Neuronal stem cell (in vitro differentiated cells): Measurements from ENCODE around the gene CLCN6.
A peak's percentile ranks its signal among the peaks of the same experiment; 100 is the strongest.

ENCODE experiments used
- DNase-seq: peaks from one replicate; pipeline ENCODE4 v3.0.0-alpha.2; 2013; ENCODE audit warnings: low spot score
- H2AFZ ChIP-seq: one replicate; pipeline ENCODE4 v1.6.1; 2013; ENCODE audit warnings: mild to moderate bottlenecking, low read length, inconsistent platforms
- H2AK5ac ChIP-seq: 2 replicates; pipeline ENCODE4 v1.6.1; 2013; ENCODE audit warnings: low read depth, mild to moderate bottlenecking, inconsistent platforms, low read length, moderate library complexity, mixed read lengths
- H2BK120ac ChIP-seq: 2 replicates; pipeline ENCODE4 v1.6.1; 2013; ENCODE audit warnings: low read depth, mild to moderate bottlenecking, inconsistent platforms, low read length, moderate library complexity, mixed read lengths
- H2BK12ac ChIP-seq: one replicate; pipeline ENCODE4 v1.6.1; 2013; ENCODE audit warnings: low read length, inconsistent platforms
- H2BK15ac ChIP-seq: 2 replicates; pipeline ENCODE4 v1.6.1; 2013; ENCODE audit warnings: mild to moderate bottlenecking, low read length, inconsistent platforms, mixed read lengths
- H2BK5ac ChIP-seq: one replicate; pipeline ENCODE4 v1.6.1; 2013; ENCODE audit warnings: inconsistent platforms, mild to moderate bottlenecking, low read length, moderate library complexity
- H3K14ac ChIP-seq: one replicate; pipeline ENCODE4 v1.6.1; 2013; ENCODE audit warnings: low read length, inconsistent platforms
- H3K18ac ChIP-seq: 2 replicates; pipeline ENCODE4 v1.6.1; 2013; ENCODE audit warnings: low read length, inconsistent platforms
- H3K23ac ChIP-seq: 2 replicates; pipeline ENCODE4 v1.6.1; 2013; ENCODE audit warnings: low read depth, mild to moderate bottlenecking, mixed read lengths, low read length, inconsistent platforms; ENCODE audit not compliant: poor library complexity
- H3K27ac ChIP-seq: replicated peaks from 3 replicates; pipeline ENCODE4 v1.5.1; 2013; ENCODE audit warnings: low read length, inconsistent platforms
- H3K27me3 ChIP-seq, 3 experiments: 2 replicates each; pipeline ENCODE4 v1.6.1; 2013; ENCODE audit warnings: low read length in 3 of 3, mild to moderate bottlenecking in 2 of 3, inconsistent platforms in 1 of 3, low read depth in 1 of 3, mixed read lengths in 1 of 3, moderate library complexity in 1 of 3; ENCODE audit not compliant: control insufficient read depth in 3 of 3, insufficient read depth in 3 of 3
- H3K36me3 ChIP-seq, 2 donors: replicated peaks in 1 of 2; 2 replicates each; pipeline ENCODE4 v1.6.1; 2013; ENCODE audit warnings: low read length in 2 of 2; ENCODE audit not compliant: control insufficient read depth in 2 of 2, insufficient read depth in 2 of 2
- H3K4ac ChIP-seq: 2 replicates; pipeline ENCODE4 v1.6.1; 2013; ENCODE audit warnings: inconsistent platforms, mild to moderate bottlenecking, low read length, moderate library complexity
- H3K4me1 ChIP-seq, 2 donors: 1 replicate in 1 of 2; 2 replicates in 1 of 2; pipeline ENCODE4 v1.6.1; 2013; ENCODE audit warnings: low read length in 2 of 2, low read depth in 1 of 2; ENCODE audit not compliant: control insufficient read depth in 2 of 2, insufficient read depth in 1 of 2
- H3K4me2 ChIP-seq: one replicate; pipeline ENCODE4 v1.6.1; 2013; ENCODE audit warnings: mild to moderate bottlenecking, low read length, inconsistent platforms; ENCODE audit not compliant: insufficient read depth, poor library complexity, severe bottlenecking
- H3K4me3 ChIP-seq, 2 donors: 2 replicates each; pipeline ENCODE4 v1.5.1; 2013; ENCODE audit warnings: low read length in 2 of 2, mild to moderate bottlenecking in 2 of 2, inconsistent platforms in 1 of 2, moderate library complexity in 1 of 2
- H3K79me1 ChIP-seq: one replicate; pipeline ENCODE4 v1.6.1; 2013; ENCODE audit warnings: low read depth, mild to moderate bottlenecking, inconsistent platforms, low read length, moderate library complexity
- H3K9ac ChIP-seq: one replicate; pipeline ENCODE4 v1.6.1; 2013; ENCODE audit warnings: mild to moderate bottlenecking, low read depth, low read length, inconsistent platforms; ENCODE audit not compliant: poor library complexity
- H3K9me3 ChIP-seq, 2 donors: replicated peaks in 1 of 2; 2 replicates each; pipeline versions ENCODE3 to v1.6.1; 2013; ENCODE audit warnings: low read length in 2 of 2, mild to moderate bottlenecking in 2 of 2, inconsistent platforms in 1 of 2, low read depth in 1 of 2, mixed read lengths in 1 of 2, moderate library complexity in 1 of 2; ENCODE audit not compliant: control insufficient read depth in 2 of 2, insufficient read depth in 1 of 2
- H4K8ac ChIP-seq: one replicate; pipeline ENCODE4 v1.6.1; 2013; ENCODE audit warnings: low read depth, mild to moderate bottlenecking, inconsistent platforms, low read length, moderate library complexity
- H4K91ac ChIP-seq: one replicate; pipeline ENCODE4 v1.6.1; 2013; ENCODE audit warnings: low read length, low read depth, mild to moderate bottlenecking, inconsistent platforms; ENCODE audit not compliant: poor library complexity
- WGBS, 2 donors: extraction: QIAGEN DNeasy Blood & Tissue Kit; methylation state at CpG; one replicate each; pipeline ENCODE4 v1.1.7; 2013; ENCODE audit warnings: missing lambda C conversion rate in 2 of 2, mixed read lengths in 1 of 2; ENCODE audit not compliant: insufficient read length in 2 of 2, insufficient replicate concordance in 1 of 2; ENCODE audit errors: extremely low coverage in 2 of 2; 5-methylcytosine and 5-hydroxymethylcytosine counted together

The CLCN6 gene

DNA sequence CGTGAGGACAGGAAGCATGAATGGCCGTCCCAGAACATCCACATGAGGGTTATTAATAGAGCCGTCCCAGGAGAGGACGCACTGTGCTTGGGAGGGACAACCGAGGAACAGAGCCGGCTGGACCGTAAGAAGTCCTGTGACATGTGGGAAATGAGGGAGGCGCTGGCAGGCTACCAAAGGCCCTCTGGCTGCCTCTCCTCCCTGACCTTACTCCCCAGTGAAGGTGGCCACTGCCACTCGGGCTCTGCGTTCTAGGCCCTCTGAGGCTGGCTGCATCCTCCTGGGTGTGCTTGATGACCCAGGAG lies 68.2 kb downstream of the CLCN6 start:
- Histone ChIP-seq H3K4ac (peak overlapping the region; percentile 53), H2AFZ (no peak overlapping the region), H3K4me2 (no peak overlapping the region), H3K4me1 (no peaks in the 10 kb centered on the region), H3K27me3 (peaks cover 0 to 18% (median 0%) of the 10 kb centered on the region in 3 experiments), H2BK5ac (no peak overlapping the region), H3K36me3 (no peaks in the 10 kb centered on the region), H3K27ac (no peak overlapping the region), H3K14ac (no peak overlapping the region), H3K4me3 (peak overlapping the region in 1 of 2 donors; percentile 26), H3K9me3 (no peaks in the 10 kb centered on the region), H2BK15ac (no peak overlapping the region), H2BK120ac (no peak overlapping the region), H4K91ac (no peak overlapping the region), H3K9ac (peak overlapping the region; percentile 70), H4K8ac (peak overlapping the region; percentile 43), H3K18ac (peak overlapping the region; percentile 48), H2BK12ac (no peak overlapping the region), H3K23ac (no peak overlapping the region), H2AK5ac (no peak overlapping the region), H3K79me1 (peaks cover 3% of the 10 kb centered on the region)
- DNase-seq, result no peak
- WGBS, 2 donors, result no CpG with 5 or more reads among the region's 10 CpGs

DNA sequence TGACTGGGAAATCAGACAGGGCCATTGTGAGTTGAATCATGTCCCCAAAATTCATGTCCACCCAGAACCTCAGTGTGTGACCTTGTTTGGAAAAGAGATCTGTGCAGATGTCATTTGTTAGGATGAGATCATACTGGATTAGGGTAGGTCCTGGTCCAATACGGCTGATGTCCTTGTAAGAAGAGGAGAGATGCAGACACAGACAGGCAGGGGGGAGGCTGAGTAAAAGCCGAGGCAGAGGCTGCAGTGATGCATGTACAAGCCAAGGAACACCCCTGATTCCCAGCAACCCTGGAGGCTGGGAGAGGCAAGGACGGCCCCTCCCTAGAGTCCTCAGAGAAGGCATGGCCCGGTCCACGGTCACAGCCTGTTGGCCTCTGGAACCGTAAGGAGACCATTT lies 68.6 kb downstream of the CLCN6 start:
- Histone ChIP-seq H3K4me2 (no peak overlapping the region), H4K91ac (no peak overlapping the region), H4K8ac (peak overlapping the region; percentile 23), H3K18ac (no peak overlapping the region), H2BK120ac (no peak overlapping the region), H3K36me3 (no peaks in the 10 kb centered on the region), H3K9ac (peak overlapping the region; percentile 70), H2AK5ac (no peak overlapping the region), H3K4ac (no peak overlapping the region), H3K9me3 (no peaks in the 10 kb centered on the region), H2BK15ac (no peak overlapping the region), H3K4me3 (no peak overlapping the region), H3K23ac (no peak overlapping the region), H3K14ac (peak overlapping the region; percentile 82), H2BK5ac (no peak overlapping the region), H3K4me1 (no peaks in the 10 kb centered on the region), H2BK12ac (peak overlapping the region; percentile 16), H3K79me1 (peaks cover 3% of the 10 kb centered on the region), H3K27ac (no peak overlapping the region), H2AFZ (no peak overlapping the region), H3K27me3 (peaks cover 0 to 18% (median 0%) of the 10 kb centered on the region in 3 experiments)
- WGBS, 2 donors, result no CpG with 5 or more reads among the region's 6 CpGs
- no peak for DNase-seq

DNA sequence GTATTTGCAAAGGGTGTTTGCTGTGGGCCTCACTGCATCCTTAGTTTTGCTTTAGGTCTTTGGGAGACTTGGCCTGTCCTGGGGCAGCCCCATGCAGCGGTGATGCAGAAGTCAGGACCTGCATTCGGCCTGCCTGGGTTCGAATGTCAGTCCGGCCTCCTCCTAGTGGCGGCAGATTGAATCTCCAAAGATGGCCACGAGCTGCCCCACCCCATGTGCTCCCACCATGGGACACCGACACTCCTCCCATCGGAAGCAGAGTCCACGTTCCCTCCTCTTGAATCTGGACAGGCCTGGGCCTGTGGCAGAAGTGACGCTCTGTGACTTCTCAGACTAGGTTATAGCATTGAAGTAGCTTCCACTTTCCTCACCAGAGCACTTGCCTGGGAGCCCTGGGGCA lies 69.1 kb downstream of the CLCN6 start:
- H3K18ac ChIP-seq, result no peak overlapping the region
- H3K14ac ChIP-seq, result no peak overlapping the region
- no peaks in the 10 kb centered on the region for H3K4me1 ChIP-seq
- peak overlapping the region; percentile 16 for H2BK12ac ChIP-seq
- no peak overlapping the region for H3K27ac ChIP-seq
- no CpG with 5 or more reads among the region's 10 CpGs for WGBS, 2 donors
- H2BK15ac ChIP-seq, result no peak overlapping the region
- H3K9ac ChIP-seq, result no peak overlapping the region
- H3K4me3 ChIP-seq, result no peak overlapping the region
- no peak overlapping the region for H2AFZ ChIP-seq
- H3K9me3 ChIP-seq, result no peaks in the 10 kb centered on the region
- peaks cover 3% of the 10 kb centered on the region for H3K79me1 ChIP-seq
- no peak overlapping the region for H3K23ac ChIP-seq
- no peak overlapping the region for H2AK5ac ChIP-seq
- H3K27me3 ChIP-seq, result peaks cover 0 to 18% (median 0%) of the 10 kb centered on the region in 3 experiments
- H3K4me2 ChIP-seq, result no peak overlapping the region
- H2BK5ac ChIP-seq, result peak overlapping the region; percentile 82
- no peak overlapping the region for H4K8ac ChIP-seq
- DNase-seq, result no peak
- H2BK120ac ChIP-seq, result no peak overlapping the region
- no peak overlapping the region for H4K91ac ChIP-seq
- no peak overlapping the region for H3K4ac ChIP-seq
- no peaks in the 10 kb centered on the region for H3K36me3 ChIP-seq

DNA sequence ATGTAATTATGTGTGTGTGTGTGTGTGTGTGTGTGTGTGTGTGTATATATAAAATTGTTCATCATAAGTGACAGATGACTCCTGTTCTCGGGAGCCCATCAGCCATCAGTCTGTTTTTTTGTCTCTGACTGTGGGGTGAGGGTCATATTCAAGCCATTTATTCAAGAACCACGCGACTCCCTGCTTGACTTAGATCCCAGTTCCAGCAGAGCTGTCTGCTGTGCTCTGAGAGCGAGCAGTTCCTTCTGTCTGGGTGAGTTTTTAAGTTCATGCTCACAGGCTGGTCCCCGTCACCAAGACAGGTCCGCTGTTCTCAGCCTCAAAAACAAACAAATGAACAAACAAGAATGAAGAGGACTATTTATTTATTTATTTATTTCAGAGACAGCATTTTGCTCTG lies 71.1 kb downstream of the CLCN6 start:
- H3K23ac ChIP-seq, result no peak overlapping the region
- no peaks in the 10 kb centered on the region for H3K9me3 ChIP-seq
- H3K4me1 ChIP-seq, result peaks cover 0 to 4% of the 10 kb centered on the region in 2 donors
- no peak overlapping the region for H4K91ac ChIP-seq
- H3K4me3 ChIP-seq, result no peak overlapping the region
- H2BK120ac ChIP-seq, result no peak overlapping the region
- H4K8ac ChIP-seq, result no peak overlapping the region
- H2AK5ac ChIP-seq, result no peak overlapping the region
- H3K36me3 ChIP-seq, result no peaks in the 10 kb centered on the region
- no peak overlapping the region for H3K27ac ChIP-seq
- H3K27me3 ChIP-seq, result peaks cover 0 to 22% (median 0%) of the 10 kb centered on the region in 3 experiments
- DNase-seq, result no peak
- H2BK12ac ChIP-seq, result no peak overlapping the region
- no peak overlapping the region for H3K9ac ChIP-seq
- H2BK15ac ChIP-seq, result no peak overlapping the region
- H2AFZ ChIP-seq, result no peak overlapping the region
- H3K79me1 ChIP-seq, result peaks cover 3% of the 10 kb centered on the region
- H3K18ac ChIP-seq, result no peak overlapping the region
- no peak overlapping the region for H3K4me2 ChIP-seq
- no peak overlapping the region for H3K14ac ChIP-seq
- no peak overlapping the region for H2BK5ac ChIP-seq
- no CpG with 5 or more reads among the region's 6 CpGs for WGBS, 2 donors
- H3K4ac ChIP-seq, result no peak overlapping the region
